ENCODE measurements around the gene GIGYF2.

DNA sequence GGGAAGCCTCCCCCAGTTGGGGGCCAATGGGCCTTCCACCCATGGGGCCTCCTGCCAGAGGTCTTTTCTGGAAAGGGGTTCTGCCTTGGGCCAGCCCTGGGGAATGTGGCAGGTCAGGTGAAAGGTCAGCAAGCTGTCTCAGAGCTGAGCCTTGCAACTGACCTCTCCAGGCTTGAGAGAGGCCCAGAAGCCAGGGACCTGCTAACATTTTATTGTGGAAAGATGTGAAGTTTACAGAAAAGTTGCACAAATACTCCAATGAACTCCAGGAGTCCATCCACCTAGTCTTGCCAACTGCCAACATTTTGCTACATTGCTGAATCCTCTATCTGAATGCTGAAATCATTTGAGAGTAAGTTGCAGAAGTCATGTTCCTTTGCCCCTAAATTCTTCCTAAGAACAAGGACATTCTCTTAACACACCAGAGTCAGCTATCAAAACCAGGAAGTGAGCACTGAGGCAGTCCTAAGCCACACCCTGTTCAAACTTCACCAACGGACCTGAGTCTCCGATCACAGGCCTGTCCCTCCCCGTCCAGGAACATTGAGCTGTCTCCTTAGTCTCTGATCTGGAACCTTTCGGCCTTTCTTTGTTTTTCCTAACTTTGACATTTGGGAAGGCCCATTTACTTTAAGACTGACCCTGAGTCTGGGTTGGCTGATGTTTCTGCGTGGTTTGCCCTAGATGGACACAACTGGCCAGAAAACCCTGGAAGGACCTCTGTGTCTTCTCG, 176.9 kb downstream of the GIGYF2 start:
- TF ChIP-seq YY1 (IDR thresholded peaks at IDR 0.05; ENCODE audit: insufficient read depth, insufficient read length) (no peak), SUZ12 (IDR thresholded peaks at IDR 0.05; ENCODE audit: extremely low read depth, insufficient read depth, insufficient read length) (no peak)
